Fibroblast of skin of right quadriceps (primary cell): ENCODE data around the gene PCBP2.
"Not testable (repeated sequence)": the region's sequence is repeated elsewhere in the genome, so short reads cannot be mapped to it uniquely, and the experiment has no call there.

Experiments used
- DNase-seq: peaks from one replicate; pipeline ENCODE4 v3.0.0-alpha.2; 2013

The PCBP2 gene

GRCh38 chr12:53451661-53452158 lies at the start of gene PCBP2:
PCBP2 (plus strand) TSS chr12:53452102; CDS start chr12:53454801, 2,699 bp downstream.
- DNase-seq, result peak; percentile 100

GRCh38 chr12:53402351-53402750 lies 49.6 kb upstream of the PCBP2 start:
- DNase-seq, result not testable (repeated sequence)

- no peak for DNase-seq
Observed at GRCh38 chr12:53402871-53403270, 49.0 kb upstream of the PCBP2 start.

GRCh38 chr12:53410951-53411350 lies 41.0 kb upstream of the PCBP2 start:
- no peak for DNase-seq

- DNase-seq, result no peak
Observed at GRCh38 chr12:53413485-53414204, 38.3 kb upstream of the PCBP2 start.

- no peak for DNase-seq
Observed at GRCh38 chr12:53414756-53415417, 37.0 kb upstream of the PCBP2 start.

- peak; percentile 22 for DNase-seq
Observed at GRCh38 chr12:53415752-53416389, 36.0 kb upstream of the PCBP2 start.

- not testable (repeated sequence) for DNase-seq
Observed at GRCh38 chr12:53417291-53417816, 34.5 kb upstream of the PCBP2 start.

- no peak for DNase-seq
Observed at GRCh38 chr12:53418221-53418620, 33.7 kb upstream of the PCBP2 start.

- no peak for DNase-seq
Observed at GRCh38 chr12:53419756-53420155, 32.1 kb upstream of the PCBP2 start.

GRCh38 chr12:53422247-53422646 lies 29.7 kb upstream of the PCBP2 start:
- not testable (repeated sequence) for DNase-seq

- no peak for DNase-seq
Observed at GRCh38 chr12:53423597-53423996, 28.3 kb upstream of the PCBP2 start, which contains the start of gene AMHR2. AMHR2 (plus strand) TSS chr12:53423855; CDS start chr12:53423935, 80 bp downstream.

GRCh38 chr12:53424626-53425514 lies 27.0 kb upstream of the PCBP2 start:
- no peak for DNase-seq

- DNase-seq, result no peak
Observed at GRCh38 chr12:53425515-53426150, 26.3 kb upstream of the PCBP2 start.

- DNase-seq, result peak; percentile 84
Observed at GRCh38 chr12:53427905-53428594, 23.9 kb upstream of the PCBP2 start.

- DNase-seq, result no peak
Observed at GRCh38 chr12:53428741-53429140, 23.2 kb upstream of the PCBP2 start.

GRCh38 chr12:53430116-53430515 lies 21.8 kb upstream of the PCBP2 start:
- DNase-seq, result no peak

- DNase-seq, result peak; percentile 19
Observed at GRCh38 chr12:53431187-53431586, 20.7 kb upstream of the PCBP2 start.

- not testable (repeated sequence) for DNase-seq
Observed at GRCh38 chr12:53435326-53435725, 16.6 kb upstream of the PCBP2 start.

GRCh38 chr12:53439582-53439981 lies 12.3 kb upstream of the PCBP2 start:
- DNase-seq, result not testable (repeated sequence)
